Measurements from ENCODE around the gene CALN1.

CALN1 gene

GRCh38 chr7:71776726-71777125 lies 635.4 kb downstream of the CALN1 start:
- H2AFZ ChIP-seq = no peak overlapping the region
- H3K79me2 ChIP-seq = no peaks in the 10 kb centered on the region
- H3K27ac ChIP-seq = no peak overlapping the region
- no peak for TF ChIP-seq CTCF (IDR thresholded peaks at IDR 0.05)
- H3K4me1 ChIP-seq = no peaks in the 10 kb centered on the region
- no peaks in the 10 kb centered on the region for H3K27me3 ChIP-seq (ENCODE audit: control insufficient read depth, insufficient read depth, low read length)
- no peaks in the 10 kb centered on the region for H3K9me3 ChIP-seq (ENCODE audit: control insufficient read depth, low read length)
- H3K4me2 ChIP-seq (ENCODE audit: low read length) = no peak overlapping the region
- H3K36me3 ChIP-seq (ENCODE audit: control insufficient read depth, insufficient read depth, low read length) = no peaks in the 10 kb centered on the region
- no peak overlapping the region for H3K4me3 ChIP-seq (ENCODE audit: low read depth, low read length)
- H3K9ac ChIP-seq = no peak overlapping the region

DNA sequence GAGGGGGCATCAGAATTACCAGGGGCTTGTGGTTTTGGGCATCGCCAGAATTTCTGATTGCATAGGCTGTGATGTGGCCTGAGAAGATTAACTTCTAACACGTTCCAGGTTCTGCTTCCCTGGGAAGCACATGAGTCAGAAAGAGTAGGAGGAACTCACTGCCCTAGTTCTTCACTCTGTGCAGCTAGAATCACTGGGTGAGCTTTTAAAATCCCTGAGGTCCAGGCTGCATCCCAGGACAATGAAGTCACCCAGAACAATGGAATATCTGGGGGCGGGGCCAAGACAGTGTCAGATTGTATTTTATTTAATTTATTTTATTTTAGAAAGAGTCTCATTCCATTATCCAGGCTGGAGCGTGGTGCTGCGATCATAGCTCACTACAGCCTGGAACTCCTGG lies 636.5 kb downstream of the CALN1 start:
- Histone ChIP-seq H3K27ac (no peak overlapping the region), H2AFZ (no peak overlapping the region), H3K4me3 (ENCODE audit: low read depth, low read length) (no peak overlapping the region), H3K27me3 (ENCODE audit: control insufficient read depth, insufficient read depth, low read length) (no peaks in the 10 kb centered on the region), H3K9ac (no peak overlapping the region), H3K36me3 (ENCODE audit: control insufficient read depth, insufficient read depth, low read length) (no peaks in the 10 kb centered on the region), H3K79me2 (no peaks in the 10 kb centered on the region), H3K4me1 (no peaks in the 10 kb centered on the region), H3K9me3 (ENCODE audit: control insufficient read depth, low read length) (no peaks in the 10 kb centered on the region), H3K4me2 (ENCODE audit: low read length) (no peak overlapping the region)
- no peak for TF ChIP-seq CTCF (IDR thresholded peaks at IDR 0.05)

GRCh38 chr7:71772779-71773178 lies 639.4 kb downstream of the CALN1 start:
- Histone ChIP-seq H3K9ac (no peak overlapping the region), H3K4me2 (ENCODE audit: low read length) (no peak overlapping the region), H3K36me3 (ENCODE audit: control insufficient read depth, insufficient read depth, low read length) (no peaks in the 10 kb centered on the region), H3K4me3 (ENCODE audit: low read depth, low read length) (no peak overlapping the region), H3K27me3 (ENCODE audit: control insufficient read depth, insufficient read depth, low read length) (no peaks in the 10 kb centered on the region), H3K4me1 (no peaks in the 10 kb centered on the region), H2AFZ (no peak overlapping the region), H3K27ac (no peak overlapping the region), H3K9me3 (ENCODE audit: control insufficient read depth, low read length) (no peaks in the 10 kb centered on the region), H3K79me2 (no peaks in the 10 kb centered on the region)
- TF ChIP-seq CTCF (IDR thresholded peaks at IDR 0.05) = no peak

- Histone ChIP-seq H3K4me3 (ENCODE audit: low read depth, low read length) (no peak overlapping the region), H3K27me3 (ENCODE audit: control insufficient read depth, insufficient read depth, low read length) (no peaks in the 10 kb centered on the region), H3K9me3 (ENCODE audit: control insufficient read depth, low read length) (no peaks in the 10 kb centered on the region), H3K27ac (no peak overlapping the region), H3K36me3 (ENCODE audit: control insufficient read depth, insufficient read depth, low read length) (no peaks in the 10 kb centered on the region), H2AFZ (no peak overlapping the region), H3K4me2 (ENCODE audit: low read length) (no peak overlapping the region), H3K4me1 (no peaks in the 10 kb centered on the region), H3K79me2 (no peaks in the 10 kb centered on the region), H3K9ac (no peak overlapping the region)
- TF ChIP-seq CTCF (IDR thresholded peaks at IDR 0.05) = no peak
These were observed 641.8 kb downstream of the CALN1 start for GRCh38 chr7:71770269-71770907.

DNA sequence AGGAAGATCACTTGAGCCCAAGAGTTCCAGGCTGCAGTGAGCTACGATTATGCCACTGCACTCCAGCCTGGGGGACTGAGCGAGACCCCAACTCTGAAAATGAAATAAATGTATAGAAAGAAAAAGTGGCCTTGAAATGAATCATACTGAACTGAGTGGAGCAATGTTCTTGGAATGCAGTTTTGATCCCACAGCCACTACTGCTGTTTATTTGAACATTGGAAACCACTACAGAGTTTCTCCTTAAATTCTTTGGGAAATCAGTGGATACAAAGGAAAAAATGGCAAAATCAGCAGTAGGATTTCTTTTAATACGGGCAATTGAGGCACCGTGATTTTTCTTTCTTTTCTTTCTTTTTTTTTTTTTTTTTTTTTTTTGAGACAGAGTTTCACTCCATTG lies 642.8 kb downstream of the CALN1 start:
- H2AFZ ChIP-seq = no peak overlapping the region
- H3K79me2 ChIP-seq = no peaks in the 10 kb centered on the region
- TF ChIP-seq CTCF (IDR thresholded peaks at IDR 0.05) = no peak
- no peaks in the 10 kb centered on the region for H3K27me3 ChIP-seq (ENCODE audit: control insufficient read depth, insufficient read depth, low read length)
- no peaks in the 10 kb centered on the region for H3K36me3 ChIP-seq (ENCODE audit: control insufficient read depth, insufficient read depth, low read length)
- H3K27ac ChIP-seq = no peak overlapping the region
- no peaks in the 10 kb centered on the region for H3K4me1 ChIP-seq
- no peaks in the 10 kb centered on the region for H3K9me3 ChIP-seq (ENCODE audit: control insufficient read depth, low read length)
- H3K9ac ChIP-seq = no peak overlapping the region
- no peak overlapping the region for H3K4me2 ChIP-seq (ENCODE audit: low read length)
- no peak overlapping the region for H3K4me3 ChIP-seq (ENCODE audit: low read depth, low read length)

All from parathyroid adenoma (tissue), 2 donors.